Left ventricle myocardium superior (tissue), 1 donor: Measurements from ENCODE around the gene SHMT2. TPM values are rescaled to one million over a fixed set of nuclear protein-coding genes. Genes with fewer than 3 reads are reported as not detected.

Experiments used
- ATAC-seq: fragments of 200-7000 bp; cut with Tn5 transposase; one replicate; pipeline ENCODE4 v1.9.1; 2020; ENCODE audit warnings: mild to moderate bottlenecking, moderate library complexity
- DNase-seq: peaks from one replicate; pipeline ENCODE4 v3.0.0-alpha.2; 2020
- intact Hi-C: fragments of 100-400 bp; cut with micrococcal nuclease; formaldehyde crosslinking; loops from one replicate; pipeline ENCODE4 v1.11.0; 2022
- total RNA-seq: library from RNA; stranded (reverse); fragmentation: NEBNext Ultra II Directional; extraction: Animal tissue kit (Norgen Biotek cat#: 25700); gene quantifications from one replicate; pipeline ENCODE4 v1.2.1, GENCODE V29; 2021
- donor health status: DM: no; HTN: yes; CAD: no; lungs with severe emphysema.

SHMT2 gene
- total RNA-seq, 1 donor from 2014 or later, result 33.4 TPM

DNA sequence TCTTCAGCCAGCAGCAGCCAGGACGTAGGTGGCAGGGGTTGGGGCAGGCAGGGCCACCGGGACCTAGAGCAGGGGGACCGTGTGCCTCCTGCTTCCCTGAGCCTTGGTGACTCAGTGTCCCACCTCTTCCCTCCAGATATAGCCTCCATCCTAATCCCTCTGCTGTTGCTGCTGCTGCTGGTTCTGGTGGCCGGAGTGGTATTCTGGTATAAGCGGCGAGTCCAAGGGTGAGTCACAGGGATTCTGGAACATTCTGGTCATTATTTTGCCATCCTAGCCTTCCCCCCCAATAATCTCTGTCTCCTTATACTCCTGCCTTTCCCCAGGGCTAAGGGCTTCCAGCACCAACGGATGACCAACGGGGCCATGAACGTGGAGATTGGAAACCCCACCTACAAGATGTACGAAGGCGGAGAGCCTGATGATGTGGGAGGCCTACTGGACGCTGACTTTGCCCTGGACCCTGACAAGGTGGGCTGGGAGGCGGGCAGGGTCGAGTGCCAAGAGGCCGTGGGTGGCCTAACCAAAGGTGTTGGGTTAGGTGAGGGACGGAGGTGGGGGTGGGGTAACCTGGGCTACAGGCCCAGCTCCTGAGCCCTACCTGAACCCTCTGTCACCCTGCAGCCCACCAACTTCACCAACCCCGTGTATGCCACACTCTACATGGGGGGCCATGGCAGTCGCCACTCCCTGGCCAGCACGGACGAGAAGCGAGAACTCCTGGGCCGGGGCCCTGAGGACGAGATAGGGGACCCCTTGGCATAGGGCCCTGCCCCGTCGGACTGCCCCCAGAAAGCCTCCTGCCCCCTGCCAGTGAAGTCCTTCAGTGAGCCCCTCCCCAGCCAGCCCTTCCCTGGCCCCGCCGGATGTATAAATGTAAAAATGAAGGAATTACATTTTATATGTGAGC is 17.5 kb upstream of the SHMT2 start:
- ATAC-seq (no peak), DNase-seq (peak; percentile 46)
- intact Hi-C loops, result no loop called here

DNA sequence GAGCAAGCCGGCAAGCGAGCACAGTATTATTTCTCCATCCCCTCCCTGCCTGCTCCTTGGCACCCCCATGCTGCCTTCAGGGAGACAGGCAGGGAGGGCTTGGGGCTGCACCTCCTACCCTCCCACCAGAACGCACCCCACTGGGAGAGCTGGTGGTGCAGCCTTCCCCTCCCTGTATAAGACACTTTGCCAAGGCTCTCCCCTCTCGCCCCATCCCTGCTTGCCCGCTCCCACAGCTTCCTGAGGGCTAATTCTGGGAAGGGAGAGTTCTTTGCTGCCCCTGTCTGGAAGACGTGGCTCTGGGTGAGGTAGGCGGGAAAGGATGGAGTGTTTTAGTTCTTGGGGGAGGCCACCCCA is 16.8 kb upstream of the SHMT2 start:
- ATAC-seq, result no peak
- intact Hi-C loops, result no loop called here

DNA sequence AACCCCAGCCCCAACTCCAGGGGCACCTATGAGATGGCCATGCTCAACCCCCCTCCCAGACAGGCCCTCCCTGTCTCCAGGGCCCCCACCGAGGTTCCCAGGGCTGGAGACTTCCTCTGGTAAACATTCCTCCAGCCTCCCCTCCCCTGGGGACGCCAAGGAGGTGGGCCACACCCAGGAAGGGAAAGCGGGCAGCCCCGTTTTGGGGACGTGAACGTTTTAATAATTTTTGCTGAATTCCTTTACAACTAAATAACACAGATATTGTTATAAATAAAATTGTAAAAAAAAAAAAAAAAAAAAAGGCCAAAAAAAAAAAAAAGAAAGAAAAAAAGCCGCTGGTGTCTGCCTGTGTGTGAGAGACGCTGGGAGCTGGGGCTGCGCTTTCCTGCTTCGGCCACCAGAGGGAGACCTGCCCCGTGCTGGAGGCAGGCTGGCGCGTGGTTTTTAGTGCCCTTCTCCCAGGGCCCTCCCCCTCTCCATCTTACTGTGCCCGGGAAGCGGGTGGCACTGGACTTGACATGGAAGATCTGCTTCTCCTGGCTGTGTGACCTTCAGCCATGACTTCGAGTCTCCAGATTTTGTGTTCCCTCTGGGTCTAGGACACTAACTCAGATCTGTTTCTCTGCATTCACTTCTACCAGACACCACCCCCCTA is 16.3 kb upstream of the SHMT2 start:
- peak; percentile 73 for ATAC-seq
- peak; percentile 91 for DNase-seq
- intact Hi-C loops, result no loop called here

More for the DNA sequence above, 16.8 kb upstream of the SHMT2 start:
- peak; percentile 30 for DNase-seq

DNA sequence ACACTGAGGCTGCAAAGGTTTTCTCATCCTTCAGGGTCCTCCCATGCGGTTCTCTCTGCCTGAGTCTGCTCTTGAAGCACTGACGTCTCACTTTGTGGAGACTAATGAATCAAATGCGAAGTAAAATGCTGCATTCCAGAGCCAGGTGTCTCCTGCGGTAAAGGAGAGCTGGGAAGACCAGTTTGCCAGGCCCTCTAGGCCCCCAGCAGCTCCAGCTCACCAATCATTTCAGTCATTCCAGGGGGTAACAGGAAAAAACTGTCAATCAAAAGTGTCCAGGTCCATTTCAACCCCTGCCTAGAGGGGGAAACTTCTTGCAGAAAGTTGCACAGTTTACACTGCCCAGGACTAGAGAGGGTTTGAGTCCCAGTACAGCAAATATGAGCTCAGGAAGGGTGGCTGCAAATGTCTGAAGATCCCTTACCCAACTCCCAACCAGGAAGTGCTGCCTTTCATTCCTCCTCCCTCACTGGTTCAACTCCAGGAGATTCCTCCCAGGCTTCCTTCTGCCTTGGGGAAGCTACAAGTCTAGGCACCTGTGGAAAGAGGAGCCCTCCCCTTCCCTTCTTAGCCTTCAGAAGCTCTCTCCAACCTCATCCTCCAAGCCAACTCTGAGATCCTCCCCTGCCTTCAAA is 15.6 kb upstream of the SHMT2 start:
- intact Hi-C loops, result no loop called here

DNA sequence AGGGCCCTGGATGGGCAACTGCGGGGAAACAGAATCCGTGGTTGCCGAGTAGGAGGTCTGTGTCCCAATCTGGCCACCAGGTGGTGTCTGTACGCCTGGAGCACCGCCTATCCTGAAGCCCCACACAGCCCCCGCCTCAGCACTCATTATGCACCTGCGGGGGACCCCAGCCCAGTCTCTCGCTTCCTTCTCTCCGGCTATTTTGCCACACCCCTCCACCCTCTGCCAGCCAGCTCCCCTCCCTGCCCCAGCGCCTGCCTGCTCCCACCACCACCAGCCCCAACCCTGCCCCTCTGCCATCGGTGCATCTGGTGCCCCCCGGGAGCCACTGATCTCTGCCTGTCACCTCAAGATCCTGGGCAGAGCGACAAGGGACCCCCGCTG is 15.1 kb upstream of the SHMT2 start:
- intact Hi-C loops, result no loop called here
- peak; percentile 74 for DNase-seq
- peak; percentile 67 for ATAC-seq

More for the DNA sequence above, 15.6 kb upstream of the SHMT2 start:
- DNase-seq (no peak), ATAC-seq (no peak)

DNA sequence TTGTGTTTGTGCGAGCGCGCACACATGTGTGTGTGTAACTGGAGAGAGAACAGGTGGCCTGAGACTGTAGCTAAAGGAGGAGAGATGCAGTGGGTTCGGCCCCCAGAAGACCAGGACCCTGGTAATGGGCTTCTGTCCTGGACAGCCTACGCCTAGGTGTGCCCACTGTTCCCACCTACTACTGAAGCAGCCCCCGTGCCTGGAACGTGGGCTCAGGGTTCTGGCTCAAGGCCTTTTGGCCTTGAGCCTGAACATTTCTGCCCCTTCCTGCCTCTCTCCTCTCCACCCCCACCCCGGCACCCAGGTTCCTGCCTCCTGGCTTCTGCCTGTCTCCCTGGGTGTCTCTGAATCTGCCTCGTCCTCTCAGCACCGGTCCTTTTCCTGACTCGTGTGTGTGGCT is 14.4 kb upstream of the SHMT2 start:
- DNase-seq, result no peak
- intact Hi-C loops, result no loop called here
- no peak for ATAC-seq

DNA sequence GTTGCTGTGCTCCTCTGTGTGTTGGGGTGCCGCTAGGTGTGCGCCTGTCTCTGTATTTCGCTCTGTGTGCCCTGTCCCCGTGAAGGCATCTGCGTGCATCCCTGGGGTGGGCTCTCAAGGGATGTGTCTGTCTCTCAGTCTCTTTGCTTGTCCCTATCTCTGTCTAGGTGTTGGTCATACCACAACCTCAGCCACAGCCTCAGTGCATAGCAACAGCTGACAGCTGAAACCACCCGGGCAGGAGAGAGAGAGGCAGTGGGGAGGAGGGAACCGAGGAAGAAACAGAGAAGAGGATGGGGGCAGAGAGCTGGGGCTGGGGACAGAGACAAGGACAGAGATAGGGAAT is 13.9 kb upstream of the SHMT2 start:
- ATAC-seq, result no peak
- DNase-seq, result no peak
- intact Hi-C loops, result no loop called here

DNA sequence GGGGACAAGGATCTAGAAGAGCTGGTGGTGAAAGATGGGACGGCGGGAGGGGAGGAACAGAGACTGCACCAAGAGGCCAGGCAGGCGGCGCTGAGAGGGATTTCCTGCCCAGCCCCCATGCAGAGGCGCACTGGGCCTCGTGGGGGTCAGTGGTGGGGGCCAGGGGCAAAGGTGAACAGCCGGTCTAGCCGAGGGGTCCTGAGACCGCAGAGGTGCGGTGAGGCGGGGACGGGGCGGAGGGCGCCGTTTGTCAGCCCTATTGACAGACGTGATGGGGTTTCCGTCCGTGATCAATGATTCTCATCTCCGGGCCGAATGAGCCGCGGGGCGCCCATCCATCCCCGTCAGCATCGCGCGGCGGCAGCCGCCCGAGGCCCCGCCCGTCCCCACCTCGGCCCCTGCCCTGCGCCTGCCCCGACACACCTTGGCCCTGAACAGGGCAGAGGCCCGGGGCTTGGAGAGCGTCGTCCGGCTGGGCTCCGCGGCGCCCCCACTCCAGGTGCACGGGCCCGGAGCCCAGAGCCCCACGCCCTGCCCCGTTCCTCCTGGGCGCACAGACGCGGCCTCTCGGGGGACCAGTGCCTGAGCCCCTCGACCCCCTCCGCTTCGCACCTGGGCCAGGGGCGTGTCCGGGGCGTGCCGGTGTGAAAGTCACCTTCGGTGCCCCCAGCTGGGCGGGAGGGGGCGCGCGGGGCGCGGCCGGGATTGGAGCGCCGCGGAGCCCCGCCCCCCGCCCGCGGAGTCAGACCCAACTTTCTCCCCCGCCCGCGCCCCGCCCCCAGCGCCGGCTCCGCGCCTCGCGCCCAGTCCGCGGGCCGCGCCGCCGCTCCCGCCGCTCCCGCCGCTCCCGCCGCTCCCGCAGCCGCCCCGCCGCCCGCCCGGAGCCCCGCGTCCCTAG is 13.2 kb upstream of the SHMT2 start, which contains the start of gene NXPH4:
TSS of gene NXPH4 (plus strand) at position 781 of the 898 bp plus-strand sequence. CDS start 176 bp downstream, outside the sequence.
- intact Hi-C loops, result no loop called here
- DNase-seq, result peak; percentile 71
- ATAC-seq, result peak; percentile 9

DNA sequence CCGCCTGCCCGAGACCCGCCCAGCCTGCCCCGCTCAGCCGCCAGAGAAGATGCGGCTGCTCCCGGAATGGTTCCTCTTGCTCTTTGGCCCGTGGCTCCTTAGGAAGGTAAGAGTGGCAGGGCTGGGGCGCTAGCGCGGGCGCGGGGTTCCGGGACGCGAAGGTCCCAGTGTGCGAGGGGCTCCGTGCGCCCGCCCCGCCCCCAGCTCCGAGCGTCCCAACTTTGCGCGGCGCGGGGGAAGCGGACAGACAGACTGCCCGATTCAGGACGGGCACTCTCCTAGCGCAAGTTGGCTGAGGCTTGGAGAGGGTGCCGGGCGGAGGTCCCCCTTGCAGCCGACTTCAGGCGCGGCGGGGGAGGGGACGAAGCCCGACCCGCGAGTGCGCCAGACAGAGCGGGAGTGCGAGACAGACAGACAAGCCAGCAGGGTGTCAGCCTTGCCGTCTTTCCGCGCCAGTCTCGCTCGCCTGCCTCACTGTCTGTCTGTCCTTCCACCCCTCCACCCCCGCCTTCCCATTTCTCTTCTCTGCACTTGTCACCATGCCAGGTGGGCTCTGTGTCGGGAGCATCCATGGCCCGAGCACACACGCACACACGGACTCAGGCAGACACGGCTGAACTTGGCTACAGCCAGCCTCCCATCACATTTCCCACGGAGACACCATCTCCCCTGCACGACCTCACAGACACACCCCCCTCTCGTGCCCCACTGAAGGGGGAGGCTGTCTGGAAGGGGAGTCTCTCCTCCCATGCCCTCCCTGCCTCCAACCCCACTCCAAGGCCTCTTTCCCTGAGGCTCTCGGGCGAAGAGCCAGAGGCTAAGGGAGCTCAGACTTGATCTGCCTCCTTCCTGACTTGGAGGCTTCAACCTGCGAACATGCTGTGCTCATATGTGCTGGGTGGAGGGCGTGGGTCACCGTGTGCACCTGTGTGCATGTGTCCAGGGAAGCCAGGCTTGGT is 12.3 kb upstream of the SHMT2 start:
- ATAC-seq (no peak), DNase-seq (no peak)
- intact Hi-C loops, result no loop called here

DNA sequence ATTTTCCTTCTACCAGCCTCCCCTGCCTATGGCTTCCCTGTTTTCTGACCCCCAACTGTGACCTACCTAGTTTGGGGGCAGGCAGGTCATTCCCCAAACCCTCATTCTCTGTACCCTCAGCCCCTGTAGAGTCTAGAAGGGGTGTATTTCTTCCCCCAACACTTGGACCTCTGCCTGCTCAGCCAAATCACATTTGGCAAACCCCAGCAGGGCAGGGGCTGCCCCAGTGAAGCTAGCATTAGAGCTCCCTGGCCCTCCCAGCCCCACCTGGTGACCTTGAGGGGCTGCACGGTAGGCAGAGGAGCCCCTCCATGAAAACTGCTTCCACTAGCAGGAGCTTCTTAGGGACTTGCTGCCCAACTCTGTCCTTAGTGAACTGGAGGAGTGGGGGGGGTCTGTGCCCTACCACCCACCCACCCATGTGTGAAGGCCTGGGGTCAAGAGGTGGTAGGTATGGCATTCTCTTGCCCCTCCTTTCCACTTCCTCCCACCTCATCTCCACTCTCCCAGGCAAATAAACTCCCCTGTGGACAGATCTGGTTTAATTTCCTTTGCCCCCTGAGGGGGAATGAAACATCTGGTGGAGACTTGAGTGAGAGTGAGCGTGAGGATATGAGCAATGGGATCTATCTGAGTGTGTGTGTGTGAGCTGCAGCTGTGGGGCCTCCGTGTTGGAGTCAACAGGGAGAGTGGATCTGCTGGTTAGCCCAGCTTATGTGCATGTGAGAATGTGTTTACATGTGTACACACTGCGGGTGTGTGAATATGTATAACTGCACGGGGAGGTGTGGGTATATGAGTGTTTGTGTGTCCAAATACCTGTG is 11.3 kb upstream of the SHMT2 start:
- ATAC-seq (no peak), DNase-seq (no peak)
- intact Hi-C loops, result no loop called here

DNA sequence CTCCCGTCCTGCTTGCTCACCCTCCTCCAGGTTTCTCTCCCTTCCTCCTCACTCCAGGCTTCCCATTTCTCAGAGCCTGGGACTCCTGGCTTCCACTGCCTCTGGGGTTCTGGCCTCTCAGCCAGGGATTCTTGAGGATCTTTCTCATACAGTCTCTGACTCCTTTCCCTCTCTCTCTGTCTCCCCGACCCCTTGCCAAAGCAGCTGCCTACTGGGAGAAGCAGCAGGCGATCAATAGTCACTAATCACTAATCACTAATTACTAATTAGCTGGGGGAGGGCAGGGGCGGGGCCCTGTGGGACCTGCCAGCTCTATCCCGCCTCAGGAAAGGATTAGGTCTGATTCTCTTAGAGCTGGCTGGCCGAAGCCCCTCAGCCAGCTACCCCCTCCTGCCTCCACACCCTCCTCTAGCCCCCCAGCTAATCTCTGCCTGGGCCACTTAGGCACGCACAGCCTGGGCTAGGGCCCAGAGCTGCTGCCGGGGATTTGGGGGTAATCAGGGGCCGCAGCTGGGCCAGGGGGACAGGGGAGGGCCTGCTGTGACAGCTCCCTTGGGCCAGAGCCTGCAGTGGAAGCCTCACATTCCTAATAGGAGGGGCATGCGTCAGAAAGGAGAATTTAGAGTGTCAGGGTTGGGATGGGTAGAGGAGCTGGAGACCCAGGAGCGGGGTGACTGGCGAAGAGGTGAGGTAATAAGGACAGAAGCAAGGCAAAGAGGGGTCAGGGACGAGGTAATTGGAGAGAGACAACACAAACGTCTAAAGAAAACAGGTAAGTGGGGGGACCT is 10.1 kb upstream of the SHMT2 start:
- ATAC-seq (no peak), DNase-seq (no peak)
- intact Hi-C loops, result no loop called here

DNA sequence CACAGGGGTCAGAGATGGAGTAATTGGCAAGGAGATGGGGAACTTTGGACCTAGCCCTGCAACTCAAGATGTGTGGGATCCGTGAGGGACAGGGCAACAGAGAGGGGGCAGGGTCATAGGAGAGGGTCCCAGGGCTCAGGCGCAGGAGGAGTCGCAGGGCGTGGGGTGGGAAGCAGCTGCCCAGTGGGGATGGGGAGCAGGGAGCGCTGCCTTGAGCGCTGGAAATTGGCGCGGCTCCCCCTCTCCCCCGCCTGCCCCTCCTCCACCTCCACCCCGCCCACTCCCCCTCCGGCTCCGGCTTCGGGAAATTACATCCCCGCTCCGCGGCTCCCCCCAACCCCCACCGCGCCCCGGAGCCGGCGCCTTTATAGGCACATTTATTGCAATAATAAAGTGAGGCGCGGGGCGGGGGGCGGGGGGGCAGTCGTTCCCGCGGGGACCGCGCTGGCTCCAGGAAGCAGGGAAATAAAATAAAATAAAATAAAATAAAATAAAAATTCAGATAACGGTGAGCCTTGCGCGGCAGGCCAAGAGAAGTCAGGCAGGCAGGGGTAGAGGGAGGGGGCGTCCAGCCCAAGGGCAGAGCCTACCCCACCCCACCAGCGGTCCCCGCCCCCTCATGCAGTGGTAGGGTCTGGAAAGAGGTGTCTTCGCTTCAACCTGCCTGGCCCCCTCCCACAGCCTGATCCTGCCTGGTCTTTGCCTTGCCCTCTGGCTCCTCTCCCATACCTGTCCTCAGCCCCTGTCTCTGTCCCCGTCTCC is 9.3 kb upstream of the SHMT2 start:
- ATAC-seq, result no peak

DNA sequence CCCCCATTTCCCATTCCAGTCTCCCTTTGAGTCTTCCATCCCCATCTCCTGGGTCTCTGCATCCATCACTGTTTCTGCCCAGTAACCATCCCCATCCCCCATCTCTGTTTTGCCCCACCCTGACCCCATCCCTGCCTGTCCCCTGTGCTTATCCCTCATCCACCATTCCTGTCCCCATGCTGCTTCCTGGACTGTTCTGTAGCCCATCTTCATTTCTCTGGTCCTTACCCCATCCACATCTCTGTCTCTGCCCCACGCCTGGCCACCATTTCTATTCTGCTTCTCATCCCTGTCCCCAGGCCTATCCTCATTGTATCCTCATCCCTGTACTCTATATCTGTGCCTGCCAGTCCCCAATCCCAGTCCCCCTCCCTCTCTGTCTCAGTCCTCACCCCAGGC is 8.7 kb upstream of the SHMT2 start:
- no peak for ATAC-seq
- intact Hi-C loops, result no loop called here
- DNase-seq, result no peak

More for the DNA sequence above, 9.3 kb upstream of the SHMT2 start:
- DNase-seq, result no peak
- intact Hi-C loops, result no loop called here

DNA sequence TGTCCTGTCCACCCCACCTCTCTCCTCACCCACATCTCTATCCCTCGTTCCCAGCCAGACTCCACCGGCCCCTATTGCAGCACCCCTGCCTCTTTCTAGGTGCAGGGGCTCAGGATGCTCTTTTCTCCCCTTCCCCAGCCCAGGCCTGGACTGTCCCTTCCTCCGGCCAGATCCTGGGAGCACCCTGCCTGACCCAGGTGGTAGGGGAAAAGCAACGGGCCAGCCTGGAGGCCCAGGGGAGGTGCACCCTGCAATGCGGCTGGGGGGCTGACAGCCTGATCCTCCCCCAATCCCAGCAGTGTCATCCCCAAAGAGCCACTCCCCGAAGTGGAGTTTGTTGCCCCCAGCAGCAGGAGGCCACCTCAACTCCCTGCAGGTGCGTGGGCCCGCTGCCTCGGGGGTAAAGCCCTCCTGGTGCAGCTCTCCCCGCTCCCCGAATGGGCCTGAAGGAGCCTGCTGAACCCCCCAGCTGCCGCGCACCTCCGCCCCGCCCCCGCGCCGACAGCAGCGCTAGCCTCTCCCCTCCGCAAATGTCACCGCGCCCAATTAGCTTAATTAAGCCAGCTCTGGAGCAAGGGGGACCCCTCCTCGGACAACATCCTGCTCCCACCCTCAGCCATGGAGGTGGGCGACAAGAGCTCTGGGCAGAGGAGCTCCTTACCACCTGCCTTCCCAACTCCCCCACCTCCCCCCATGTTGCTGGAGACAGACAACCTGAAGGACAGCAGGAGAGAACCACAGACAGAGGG is 8.2 kb upstream of the SHMT2 start:
- no peak for DNase-seq
- intact Hi-C loops, result no loop called here
- no peak for ATAC-seq
